Upper lobe of right lung (tissue), 1 donor: Measurements from ENCODE around the gene OSBP2. TPM values are rescaled to one million over a fixed set of nuclear protein-coding genes. Genes with fewer than 3 reads are reported as not detected.

ENCODE experiments used
- ATAC-seq: fragments of 200-7000 bp; cut with Tn5 transposase; one replicate; pipeline ENCODE4 v1.9.1; 2020; ENCODE audit warnings: mild to moderate bottlenecking, moderate library complexity
- DNase-seq: peaks from one replicate; pipeline ENCODE4 v3.0.0-alpha.2; 2020
- H3K27ac ChIP-seq: fragments of 200-600 bp; one replicate; pipeline ENCODE4 v1.8.0; 2022
- H3K27me3 ChIP-seq: fragments of 200-600 bp; one replicate; pipeline ENCODE4 v1.8.0; 2022; ENCODE audit warnings: mild to moderate bottlenecking
- H3K36me3 ChIP-seq: fragments of 200-600 bp; one replicate; pipeline ENCODE4 v1.8.0; 2022
- H3K4me1 ChIP-seq: fragments of 200-600 bp; one replicate; pipeline ENCODE4 v1.8.0; 2022
- H3K4me3 ChIP-seq: fragments of 200-600 bp; one replicate; pipeline ENCODE4 v1.8.0; 2022; ENCODE audit warnings: mild to moderate bottlenecking
- H3K9me3 ChIP-seq: fragments of 200-600 bp; one replicate; pipeline ENCODE4 v1.8.0; 2022
- CTCF ChIP-seq: fragments of 200-600 bp; IDR thresholded peaks from one replicate; pipeline ENCODE4 v1.8.0; 2022; ENCODE audit warnings: antibody characterized with exemption
- intact Hi-C: fragments of 100-400 bp; cut with DNase I; formaldehyde crosslinking; loops from one replicate; pipeline ENCODE4 v1.11.0; 2022
- total RNA-seq: library from RNA; stranded (reverse); fragmentation: NEBNext Ultra II Directional; extraction: Animal tissue kit (Norgen Biotek cat#: 25700); gene quantifications from one replicate; pipeline ENCODE4 v1.2.1, GENCODE V29; 2021
- donor health status: DM: no; HTN: yes; CAD: no; lungs with severe emphysema.

The OSBP2 gene
- total RNA-seq, 1 donor from 2014 or later, result 6.0 TPM

GRCh38 chr22:30932661-30933060 is 238.0 kb downstream of the OSBP2 start:
- no peak for DNase-seq
- H3K36me3 ChIP-seq, result peaks cover 100% of the 10 kb centered on the region
- no peak for TF ChIP-seq CTCF

GRCh38 chr22:30933457-30933856 is 238.8 kb downstream of the OSBP2 start:
- intact Hi-C loops, result no loop called here
- TF ChIP-seq CTCF, result no peak
- H3K36me3 ChIP-seq, result peaks cover 100% of the 10 kb centered on the region
- no peaks in the 10 kb centered on the region for H3K27me3 ChIP-seq
- ATAC-seq (no peak), DNase-seq (no peak)
- H3K27ac ChIP-seq, result no peak overlapping the region
- no peaks in the 10 kb centered on the region for H3K4me1 ChIP-seq
- no peak overlapping the region for H3K4me3 ChIP-seq
- H3K9me3 ChIP-seq, result no peaks in the 10 kb centered on the region

More at GRCh38 chr22:30932661-30933060, 238.0 kb downstream of the OSBP2 start:
- H3K9me3 ChIP-seq, result no peaks in the 10 kb centered on the region
- no peaks in the 10 kb centered on the region for H3K4me1 ChIP-seq
- no peak for ATAC-seq
- intact Hi-C loops, result no loop called here
- no peak overlapping the region for H3K4me3 ChIP-seq
- H3K27me3 ChIP-seq, result no peaks in the 10 kb centered on the region
- H3K27ac ChIP-seq, result no peak overlapping the region

GRCh38 chr22:30934053-30934452 is 239.4 kb downstream of the OSBP2 start:
- no peaks in the 10 kb centered on the region for H3K4me1 ChIP-seq
- no peak for TF ChIP-seq CTCF
- ATAC-seq (no peak), DNase-seq (no peak)
- intact Hi-C loops, result no loop called here
- H3K9me3 ChIP-seq, result no peaks in the 10 kb centered on the region
- no peaks in the 10 kb centered on the region for H3K27me3 ChIP-seq
- no peak overlapping the region for H3K4me3 ChIP-seq
- no peak overlapping the region for H3K27ac ChIP-seq
- H3K36me3 ChIP-seq, result peaks cover 100% of the 10 kb centered on the region

- Histone ChIP-seq H3K27me3 (no peaks in the 10 kb centered on the region), H3K36me3 (peaks cover 100% of the 10 kb centered on the region), H3K9me3 (no peaks in the 10 kb centered on the region), H3K4me3 (no peak overlapping the region), H3K4me1 (no peaks in the 10 kb centered on the region), H3K27ac (no peak overlapping the region)
- ATAC-seq (no peak), DNase-seq (no peak)
- no peak for TF ChIP-seq CTCF
- intact Hi-C loops, result no loop called here
Measured at GRCh38 chr22:30940685-30941362, 246.2 kb downstream of the OSBP2 start.

GRCh38 chr22:30941363-30941740 is 246.7 kb downstream of the OSBP2 start:
- DNase-seq, result no peak
- TF ChIP-seq CTCF, result no peak
- Histone ChIP-seq H3K4me1 (no peaks in the 10 kb centered on the region), H3K27me3 (no peaks in the 10 kb centered on the region), H3K4me3 (no peak overlapping the region), H3K36me3 (peaks cover 100% of the 10 kb centered on the region), H3K9me3 (no peaks in the 10 kb centered on the region), H3K27ac (no peak overlapping the region)
- no peak for ATAC-seq
- intact Hi-C loops, result no loop called here

GRCh38 chr22:30943368-30943767 is 248.7 kb downstream of the OSBP2 start:
- Histone ChIP-seq H3K27me3 (no peaks in the 10 kb centered on the region), H3K4me1 (peaks cover 9% of the 10 kb centered on the region), H3K9me3 (no peaks in the 10 kb centered on the region), H3K36me3 (peaks cover 95% of the 10 kb centered on the region), H3K27ac (no peak overlapping the region), H3K4me3 (no peak overlapping the region)
- ATAC-seq (no peak), DNase-seq (no peak)
- intact Hi-C loops, result no loop called here
- TF ChIP-seq CTCF, result no peak
